HL-60 (cell line): ENCODE data around the gene FABP6.

Source experiments
- GABPA ChIP-seq: IDR thresholded peaks from 2 replicates; pipeline ENCODE4 v1.6.1; 2012; ENCODE audit warnings: low read depth
- POLR2AphosphoS5 ChIP-seq: IDR thresholded peaks from 2 replicates; pipeline ENCODE4 v1.6.1; 2012; ENCODE audit warnings: low read depth
- TF ChIP-seq, protein P1 (sequence below): IDR thresholded peaks from one replicate; pipeline ENCODE4 v1.5.1; 2011; ENCODE audit warnings: low read length, control low read depth, inconsistent platforms; ENCODE audit not compliant: insufficient read depth
- TF ChIP-seq, protein P2 (sequence below): IDR thresholded peaks from 2 replicates; pipeline ENCODE4 v1.6.1; 2012; ENCODE audit warnings: low read depth; ENCODE audit not compliant: insufficient replicate concordance

DNA sequence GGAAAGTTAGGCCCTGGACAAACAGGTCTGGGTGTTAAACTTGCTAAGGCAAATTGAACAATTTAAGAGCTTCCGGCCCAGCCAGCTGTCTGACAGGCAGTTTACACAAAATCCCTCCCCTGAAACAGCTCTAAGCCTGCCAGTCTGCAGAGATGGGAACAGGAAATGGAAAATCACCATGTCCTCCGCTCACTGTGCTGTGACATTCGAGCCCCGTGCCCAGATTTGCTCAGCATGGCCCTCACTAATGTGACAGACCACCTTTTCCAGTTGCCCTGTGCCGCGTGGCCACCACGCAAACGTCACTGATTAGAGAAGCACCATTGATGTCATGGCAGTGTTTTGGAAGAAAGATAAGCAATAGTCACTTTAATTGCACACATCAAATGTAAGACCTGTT is 42.1 kb downstream of the FABP6 start:
- TF ChIP-seq POLR2AphosphoS5: no peak
- TF ChIP-seq, protein P1, sequence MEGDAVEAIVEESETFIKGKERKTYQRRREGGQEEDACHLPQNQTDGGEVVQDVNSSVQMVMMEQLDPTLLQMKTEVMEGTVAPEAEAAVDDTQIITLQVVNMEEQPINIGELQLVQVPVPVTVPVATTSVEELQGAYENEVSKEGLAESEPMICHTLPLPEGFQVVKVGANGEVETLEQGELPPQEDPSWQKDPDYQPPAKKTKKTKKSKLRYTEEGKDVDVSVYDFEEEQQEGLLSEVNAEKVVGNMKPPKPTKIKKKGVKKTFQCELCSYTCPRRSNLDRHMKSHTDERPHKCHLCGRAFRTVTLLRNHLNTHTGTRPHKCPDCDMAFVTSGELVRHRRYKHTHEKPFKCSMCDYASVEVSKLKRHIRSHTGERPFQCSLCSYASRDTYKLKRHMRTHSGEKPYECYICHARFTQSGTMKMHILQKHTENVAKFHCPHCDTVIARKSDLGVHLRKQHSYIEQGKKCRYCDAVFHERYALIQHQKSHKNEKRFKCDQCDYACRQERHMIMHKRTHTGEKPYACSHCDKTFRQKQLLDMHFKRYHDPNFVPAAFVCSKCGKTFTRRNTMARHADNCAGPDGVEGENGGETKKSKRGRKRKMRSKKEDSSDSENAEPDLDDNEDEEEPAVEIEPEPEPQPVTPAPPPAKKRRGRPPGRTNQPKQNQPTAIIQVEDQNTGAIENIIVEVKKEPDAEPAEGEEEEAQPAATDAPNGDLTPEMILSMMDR: no peak
- TF ChIP-seq, protein P2, sequence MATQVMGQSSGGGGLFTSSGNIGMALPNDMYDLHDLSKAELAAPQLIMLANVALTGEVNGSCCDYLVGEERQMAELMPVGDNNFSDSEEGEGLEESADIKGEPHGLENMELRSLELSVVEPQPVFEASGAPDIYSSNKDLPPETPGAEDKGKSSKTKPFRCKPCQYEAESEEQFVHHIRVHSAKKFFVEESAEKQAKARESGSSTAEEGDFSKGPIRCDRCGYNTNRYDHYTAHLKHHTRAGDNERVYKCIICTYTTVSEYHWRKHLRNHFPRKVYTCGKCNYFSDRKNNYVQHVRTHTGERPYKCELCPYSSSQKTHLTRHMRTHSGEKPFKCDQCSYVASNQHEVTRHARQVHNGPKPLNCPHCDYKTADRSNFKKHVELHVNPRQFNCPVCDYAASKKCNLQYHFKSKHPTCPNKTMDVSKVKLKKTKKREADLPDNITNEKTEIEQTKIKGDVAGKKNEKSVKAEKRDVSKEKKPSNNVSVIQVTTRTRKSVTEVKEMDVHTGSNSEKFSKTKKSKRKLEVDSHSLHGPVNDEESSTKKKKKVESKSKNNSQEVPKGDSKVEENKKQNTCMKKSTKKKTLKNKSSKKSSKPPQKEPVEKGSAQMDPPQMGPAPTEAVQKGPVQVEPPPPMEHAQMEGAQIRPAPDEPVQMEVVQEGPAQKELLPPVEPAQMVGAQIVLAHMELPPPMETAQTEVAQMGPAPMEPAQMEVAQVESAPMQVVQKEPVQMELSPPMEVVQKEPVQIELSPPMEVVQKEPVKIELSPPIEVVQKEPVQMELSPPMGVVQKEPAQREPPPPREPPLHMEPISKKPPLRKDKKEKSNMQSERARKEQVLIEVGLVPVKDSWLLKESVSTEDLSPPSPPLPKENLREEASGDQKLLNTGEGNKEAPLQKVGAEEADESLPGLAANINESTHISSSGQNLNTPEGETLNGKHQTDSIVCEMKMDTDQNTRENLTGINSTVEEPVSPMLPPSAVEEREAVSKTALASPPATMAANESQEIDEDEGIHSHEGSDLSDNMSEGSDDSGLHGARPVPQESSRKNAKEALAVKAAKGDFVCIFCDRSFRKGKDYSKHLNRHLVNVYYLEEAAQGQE: no peak
- TF ChIP-seq GABPA: no peak
